Progenitor cell of endocrine pancreas (in vitro differentiated cells): ENCODE data around the gene NMNAT2. TPM values are rescaled to one million over a fixed set of nuclear protein-coding genes. Genes with fewer than 3 reads are reported as not detected.

ENCODE experiments used
- DNase-seq: peaks from one replicate; pipeline ENCODE4 v3.0.0; 2021; ENCODE audit warnings: low spot score; ENCODE audit not compliant: unreplicated experiment
- H3K27ac Mint-ChIP-seq: 2 replicates; pipeline ENCODE4 v1.8.0; 2021; ENCODE audit warnings: mild to moderate bottlenecking, moderate library complexity, mixed read lengths
- H3K27me3 Mint-ChIP-seq: 2 replicates; pipeline ENCODE4 v1.8.0; 2021; ENCODE audit warnings: mixed read lengths
- H3K36me3 Mint-ChIP-seq: 2 replicates; pipeline ENCODE4 v1.8.0; 2022; ENCODE audit warnings: mixed read lengths; ENCODE audit not compliant: insufficient read depth
- H3K4me1 Mint-ChIP-seq: 2 replicates; pipeline ENCODE4 v1.8.0; 2021; ENCODE audit warnings: low read depth, mixed read lengths
- H3K4me3 Mint-ChIP-seq: 2 replicates; pipeline ENCODE4 v1.8.0; 2021; ENCODE audit warnings: low read depth, mild to moderate bottlenecking, moderate library complexity, mixed read lengths
- H3K9me3 Mint-ChIP-seq: 2 replicates; pipeline ENCODE4 v1.8.0; 2021; ENCODE audit warnings: low read depth, mixed read lengths
- CTCF ChIP-seq: fragments of 200-600 bp; sonication (generic); IDR thresholded peaks from one replicate; pipeline ENCODE4 v1.5.0; 2021; ENCODE audit warnings: antibody characterized with exemption, mild to moderate bottlenecking; ENCODE audit not compliant: unreplicated experiment
- total RNA-seq: library from RNA; stranded (reverse); gene quantifications from 2 replicates; pipeline ENCODE4 v1.2.1, GENCODE V29; 2021

Gene NMNAT2
- total RNA-seq, 1 donor from 2014 or later = 3.1 TPM

GRCh38 chr1:183308719-183309118 lies 109.5 kb downstream of the NMNAT2 start:
- Mint-ChIP-seq H3K27ac (no peak overlapping the region), H3K27me3 (no peaks in the 10 kb centered on the region), H3K9me3 (no peaks in the 10 kb centered on the region), H3K36me3 (no peaks in the 10 kb centered on the region), H3K4me3 (no peak overlapping the region), H3K4me1 (peaks cover 23% of the 10 kb centered on the region)
- TF ChIP-seq CTCF = no peak
- no peak for DNase-seq

- H3K4me1 Mint-ChIP-seq = peaks cover 21% of the 10 kb centered on the region
- no peaks in the 10 kb centered on the region for H3K9me3 Mint-ChIP-seq
- TF ChIP-seq CTCF = peak; percentile 52
- H3K27me3 Mint-ChIP-seq = no peaks in the 10 kb centered on the region
- H3K27ac Mint-ChIP-seq = no peak overlapping the region
- H3K36me3 Mint-ChIP-seq = no peaks in the 10 kb centered on the region
- no peak for DNase-seq
- H3K4me3 Mint-ChIP-seq = no peak overlapping the region
Measured at GRCh38 chr1:183306317-183307042, 111.7 kb downstream of the NMNAT2 start.

- peak overlapping the region; percentile 36 for H3K27ac Mint-ChIP-seq
- peaks cover 13% of the 10 kb centered on the region for H3K4me1 Mint-ChIP-seq
- DNase-seq = no peak
- no peak for TF ChIP-seq CTCF
- H3K27me3 Mint-ChIP-seq = no peaks in the 10 kb centered on the region
- no peaks in the 10 kb centered on the region for H3K36me3 Mint-ChIP-seq
- no peaks in the 10 kb centered on the region for H3K9me3 Mint-ChIP-seq
- no peak overlapping the region for H3K4me3 Mint-ChIP-seq
Measured at GRCh38 chr1:183304440-183305107, 113.6 kb downstream of the NMNAT2 start.

- peak overlapping the region; percentile 14 for H3K27ac Mint-ChIP-seq
- H3K27me3 Mint-ChIP-seq = no peaks in the 10 kb centered on the region
- H3K9me3 Mint-ChIP-seq = no peaks in the 10 kb centered on the region
- H3K36me3 Mint-ChIP-seq = no peaks in the 10 kb centered on the region
- H3K4me1 Mint-ChIP-seq = peaks cover 13% of the 10 kb centered on the region
- no peak for DNase-seq
- no peak overlapping the region for H3K4me3 Mint-ChIP-seq
- no peak for TF ChIP-seq CTCF
Measured at GRCh38 chr1:183303901-183304300, 114.3 kb downstream of the NMNAT2 start.

- Mint-ChIP-seq H3K27me3 (no peaks in the 10 kb centered on the region), H3K4me1 (peaks cover 13% of the 10 kb centered on the region), H3K9me3 (peaks cover 3% of the 10 kb centered on the region), H3K36me3 (no peaks in the 10 kb centered on the region), H3K27ac (peak overlapping the region; percentile 55), H3K4me3 (no peak overlapping the region)
- DNase-seq = no peak
- no peak for TF ChIP-seq CTCF
Measured at GRCh38 chr1:183303323-183303645, 114.9 kb downstream of the NMNAT2 start.
